ENCODE data around the gene BLOC1S1.

- TF ChIP-seq CTCF (IDR thresholded peaks at IDR 0.05) (no peak), POLR2A (IDR thresholded peaks at IDR 0.05) (no peak)
Measured at GRCh38 chr12:55713721-55714120, 2.1 kb upstream of the BLOC1S1 start.

Data from uterus (tissue), 2 donors.